Measurements from ENCODE around the gene WFDC12.

DNA sequence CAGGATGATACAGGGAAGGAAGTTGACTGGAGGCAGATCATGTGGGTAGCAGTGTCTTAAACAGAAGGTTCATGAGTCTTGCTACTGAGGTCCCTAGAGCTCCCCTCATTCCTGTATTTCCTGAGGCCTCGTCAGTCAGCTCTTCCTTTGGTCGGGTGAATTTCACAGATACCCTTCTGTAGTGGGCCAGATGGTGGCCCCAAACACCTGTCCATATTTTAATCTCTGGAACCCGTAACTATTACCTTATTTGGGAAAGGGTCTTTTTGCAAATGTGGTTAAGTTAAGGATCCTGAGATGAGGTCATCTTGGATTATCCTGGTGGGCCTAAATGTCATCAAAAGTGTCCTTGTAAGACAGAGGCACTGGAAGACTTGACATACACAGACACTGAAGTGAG lies 32.9 kb downstream of the WFDC12 start:
- TF ChIP-seq CTCF (IDR thresholded peaks at IDR 0.05; ENCODE audit: low read depth, low read length) (no peak), POLR2A (IDR thresholded peaks at IDR 0.05; ENCODE audit: extremely low read depth, insufficient read length) (no peak)
